Measurements from ENCODE around the gene LCP2.

LCP2 gene

DNA sequence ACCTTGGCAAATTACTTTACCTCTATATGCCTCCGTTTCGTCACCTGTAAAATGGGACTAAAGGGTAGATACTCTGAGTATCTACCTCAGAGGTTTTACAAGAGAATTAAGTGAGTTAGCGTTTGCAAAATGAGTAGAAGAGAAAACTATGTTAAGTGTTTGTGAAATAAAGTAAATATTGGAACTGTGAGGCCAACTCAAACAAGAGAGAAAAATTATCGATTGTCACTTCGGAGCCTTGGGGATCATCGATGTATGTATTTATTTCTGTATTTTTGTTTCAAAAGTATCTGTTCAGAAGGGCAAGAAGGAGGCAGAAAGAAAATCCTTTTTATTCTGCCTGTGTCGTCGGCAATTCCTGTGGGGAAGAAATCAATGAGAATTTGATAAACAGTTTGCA lies 90.6 kb downstream of the LCP2 start:
- no peak for DNase-seq

DNA sequence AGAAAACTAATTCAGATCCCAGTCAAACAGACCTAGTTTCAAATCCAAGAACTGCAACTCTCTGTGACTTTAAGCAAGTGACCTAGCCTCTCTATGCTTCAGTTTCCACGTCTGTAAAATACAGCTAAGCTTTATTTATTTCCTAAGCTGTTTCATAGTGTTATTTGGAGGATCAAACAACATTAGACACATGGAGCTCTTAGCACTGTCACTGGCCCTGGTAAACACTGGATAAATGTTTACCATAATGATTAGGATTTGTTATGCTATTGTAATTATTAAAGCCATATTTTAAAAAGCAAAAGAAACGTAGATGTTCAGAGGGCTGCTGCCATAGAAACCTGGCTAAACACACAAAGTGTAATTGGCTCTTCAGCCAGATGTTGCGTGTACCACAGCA lies 91.4 kb downstream of the LCP2 start:
- no peak for DNase-seq

- no peak for DNase-seq
Observed at GRCh38 chr5:170204202-170204601, 93.4 kb downstream of the LCP2 start.

- no peak for DNase-seq
Observed at GRCh38 chr5:170202117-170202516, 95.5 kb downstream of the LCP2 start.

DNA sequence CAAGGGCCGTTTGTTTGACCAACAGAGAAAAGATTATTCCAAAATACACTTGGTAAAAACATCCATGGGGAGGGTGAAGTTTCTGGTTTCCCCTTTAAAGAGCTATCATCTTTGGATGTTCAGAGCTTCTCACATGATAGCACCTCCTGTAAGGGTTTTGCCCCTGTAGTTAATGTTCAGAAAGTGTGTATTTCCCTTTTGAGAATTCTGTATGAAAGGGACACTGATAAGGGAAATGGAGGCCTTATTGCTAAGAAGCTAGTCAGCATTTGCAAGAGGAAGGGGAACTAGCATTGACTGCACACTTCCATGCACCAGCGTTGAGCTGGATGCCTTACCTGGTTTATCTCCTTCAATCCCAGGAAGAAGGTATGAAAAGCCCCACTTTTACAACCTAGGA lies 96.3 kb downstream of the LCP2 start:
- DNase-seq = peak; percentile 12

DNA sequence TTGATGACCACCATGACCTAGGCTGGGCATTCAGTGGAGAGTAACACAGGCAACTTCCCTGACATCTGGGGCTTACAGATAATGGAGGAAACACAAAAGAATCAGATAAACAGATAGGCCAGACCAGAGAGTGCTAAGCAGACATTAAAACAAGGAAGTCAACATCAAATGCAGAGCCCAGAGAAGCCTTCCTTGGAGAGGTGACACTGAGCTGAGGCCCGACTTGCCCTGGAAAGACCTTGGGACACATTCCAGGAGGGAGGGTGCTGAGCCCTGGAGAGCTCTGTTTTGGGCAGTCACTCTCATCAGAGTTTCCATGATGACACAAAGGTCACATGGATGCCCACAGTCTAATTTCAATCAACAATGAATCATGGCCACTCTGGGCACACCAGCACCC lies 96.7 kb downstream of the LCP2 start:
- DNase-seq = peak; percentile 21
